HFFc6 (cell line): Measurements from ENCODE around the gene GALNT7. TPM values are rescaled to one million over a fixed set of nuclear protein-coding genes. Genes with fewer than 3 reads are reported as not detected.

Source experiments
- DNase-seq: peaks from one replicate; pipeline ENCODE4 v3.0.0-alpha.2; 2018
- H3K27ac Mint-ChIP-seq: 2 replicates; pipeline ENCODE4 v1.8.0; 2020; ENCODE audit warnings: mild to moderate bottlenecking, mixed read lengths
- H3K27me3 Mint-ChIP-seq: 2 replicates; pipeline ENCODE4 v1.8.0; 2021; ENCODE audit warnings: mild to moderate bottlenecking, moderate library complexity, mixed read lengths; ENCODE audit not compliant: insufficient read depth
- H3K36me3 Mint-ChIP-seq: 2 replicates; pipeline ENCODE4 v1.8.0; 2021; ENCODE audit warnings: low read depth, mixed read lengths
- H3K4me1 Mint-ChIP-seq: 2 replicates; pipeline ENCODE4 v1.8.0; 2020; ENCODE audit warnings: low read depth, mixed read lengths
- H3K4me3 Mint-ChIP-seq: 2 replicates; pipeline ENCODE4 v1.8.0; 2020; ENCODE audit warnings: mild to moderate bottlenecking, moderate library complexity, mixed read lengths
- H3K9me3 Mint-ChIP-seq: 2 replicates; pipeline ENCODE4 v1.8.0; 2020; ENCODE audit warnings: mild to moderate bottlenecking, mixed read lengths
- total RNA-seq, 6 experiments: library from RNA; stranded (reverse); fragmentation: NEBNext Ultra II Directional; extraction: Animal tissue kit (Norgen Biotek cat#: 25700); gene quantifications; 2 replicates in 1 of 6; 3 replicates in 5 of 6; pipeline ENCODE4 v1.2.3, GENCODE V29; 2021
- TF ChIP-seq, protein P1 (sequence below): fragments of 200-600 bp; sonication (generic); IDR thresholded peaks from 2 replicates; pipeline ENCODE4 v1.5.0; 2021; ENCODE audit warnings: antibody characterized with exemption, mild to moderate bottlenecking

The GALNT7 gene
- total RNA-seq, 6 experiments from 2014 or later: 10.9 to 24.3 (median 23.0) TPM

GRCh38 chr4:173227756-173228155 is 59.1 kb downstream of the GALNT7 start:
- H3K36me3 Mint-ChIP-seq: no peaks in the 10 kb centered on the region

GRCh38 chr4:173230062-173230461 is 61.5 kb downstream of the GALNT7 start:
- no peaks in the 10 kb centered on the region for H3K36me3 Mint-ChIP-seq
- TF ChIP-seq, protein P1, sequence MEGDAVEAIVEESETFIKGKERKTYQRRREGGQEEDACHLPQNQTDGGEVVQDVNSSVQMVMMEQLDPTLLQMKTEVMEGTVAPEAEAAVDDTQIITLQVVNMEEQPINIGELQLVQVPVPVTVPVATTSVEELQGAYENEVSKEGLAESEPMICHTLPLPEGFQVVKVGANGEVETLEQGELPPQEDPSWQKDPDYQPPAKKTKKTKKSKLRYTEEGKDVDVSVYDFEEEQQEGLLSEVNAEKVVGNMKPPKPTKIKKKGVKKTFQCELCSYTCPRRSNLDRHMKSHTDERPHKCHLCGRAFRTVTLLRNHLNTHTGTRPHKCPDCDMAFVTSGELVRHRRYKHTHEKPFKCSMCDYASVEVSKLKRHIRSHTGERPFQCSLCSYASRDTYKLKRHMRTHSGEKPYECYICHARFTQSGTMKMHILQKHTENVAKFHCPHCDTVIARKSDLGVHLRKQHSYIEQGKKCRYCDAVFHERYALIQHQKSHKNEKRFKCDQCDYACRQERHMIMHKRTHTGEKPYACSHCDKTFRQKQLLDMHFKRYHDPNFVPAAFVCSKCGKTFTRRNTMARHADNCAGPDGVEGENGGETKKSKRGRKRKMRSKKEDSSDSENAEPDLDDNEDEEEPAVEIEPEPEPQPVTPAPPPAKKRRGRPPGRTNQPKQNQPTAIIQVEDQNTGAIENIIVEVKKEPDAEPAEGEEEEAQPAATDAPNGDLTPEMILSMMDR: no peak

More at GRCh38 chr4:173227756-173228155, 59.1 kb downstream of the GALNT7 start:
- DNase-seq: no peak
- no peak overlapping the region for H3K27ac Mint-ChIP-seq
- TF ChIP-seq, protein P1: no peak
- H3K4me1 Mint-ChIP-seq: no peaks in the 10 kb centered on the region
- H3K27me3 Mint-ChIP-seq: no peaks in the 10 kb centered on the region
- H3K4me3 Mint-ChIP-seq: no peak overlapping the region
- no peaks in the 10 kb centered on the region for H3K9me3 Mint-ChIP-seq

GRCh38 chr4:173231916-173232315 is 63.3 kb downstream of the GALNT7 start:
- no peaks in the 10 kb centered on the region; the same call in 1 of the 2 replicates for H3K27me3 Mint-ChIP-seq
- no peaks in the 10 kb centered on the region for H3K36me3 Mint-ChIP-seq
- TF ChIP-seq, protein P1: peak; percentile 34
- H3K27ac Mint-ChIP-seq: no peak overlapping the region
- H3K4me3 Mint-ChIP-seq: no peak overlapping the region
- H3K4me1 Mint-ChIP-seq: peaks cover 2% of the 10 kb centered on the region
- no peaks in the 10 kb centered on the region for H3K9me3 Mint-ChIP-seq
- DNase-seq: no peak

More at GRCh38 chr4:173230062-173230461, 61.5 kb downstream of the GALNT7 start:
- Mint-ChIP-seq H3K4me1 (no peaks in the 10 kb centered on the region), H3K27ac (no peak overlapping the region), H3K4me3 (no peak overlapping the region), H3K27me3 (no peaks in the 10 kb centered on the region), H3K9me3 (no peaks in the 10 kb centered on the region)
- DNase-seq: no peak

- no peaks in the 10 kb centered on the region; the same call in 1 of the 2 replicates for H3K27me3 Mint-ChIP-seq
- no peaks in the 10 kb centered on the region for H3K36me3 Mint-ChIP-seq
These were observed 65.2 kb downstream of the GALNT7 start for GRCh38 chr4:173233857-173234256.

GRCh38 chr4:173235050-173235449 is 66.4 kb downstream of the GALNT7 start:
- no peak overlapping the region for H3K4me3 Mint-ChIP-seq
- H3K27ac Mint-ChIP-seq: no peak overlapping the region
- peaks cover 9% of the 10 kb centered on the region for H3K4me1 Mint-ChIP-seq
- DNase-seq: no peak
- TF ChIP-seq, protein P1: no peak
- H3K9me3 Mint-ChIP-seq: no peaks in the 10 kb centered on the region
- H3K36me3 Mint-ChIP-seq: no peaks in the 10 kb centered on the region
- no peaks in the 10 kb centered on the region; the same call in 1 of the 2 replicates for H3K27me3 Mint-ChIP-seq

More at GRCh38 chr4:173233857-173234256, 65.2 kb downstream of the GALNT7 start:
- Mint-ChIP-seq H3K4me3 (no peak overlapping the region), H3K4me1 (peaks cover 9% of the 10 kb centered on the region), H3K9me3 (no peaks in the 10 kb centered on the region), H3K27ac (no peak overlapping the region)
- TF ChIP-seq, protein P1: no peak
- DNase-seq: no peak
